NCI-H524 treated with DMSO at 0.1 percent for 48 hours (cell line): ENCODE measurements around the gene AOC3.
"Not testable (repeated sequence)": the region's sequence is repeated elsewhere in the genome, so short reads cannot be mapped to it uniquely, and the experiment has no call there.

Experiments
- DNase-seq: peaks from one replicate; lab custom pipeline; 2025; lab: John Stamatoyannopoulos, UW

Gene AOC3

DNA sequence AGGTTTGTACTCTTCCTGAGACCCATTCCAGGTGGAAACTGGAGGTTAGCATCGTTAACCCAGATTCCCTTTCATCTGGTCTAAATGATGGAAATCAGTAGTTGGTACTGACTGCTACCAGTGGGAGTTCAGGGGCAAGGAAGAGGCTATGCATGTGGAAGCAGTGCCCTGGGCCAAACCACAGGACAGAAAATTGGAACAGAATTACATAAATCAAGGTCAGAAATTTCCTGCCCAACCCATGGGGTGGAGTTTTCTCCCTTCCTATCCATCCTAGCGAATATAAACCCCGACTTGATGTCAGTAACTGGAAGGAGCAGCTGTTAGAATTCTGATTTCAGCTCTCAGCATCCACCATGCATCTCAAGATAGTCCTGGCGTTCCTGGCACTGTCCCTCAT, 6.7 kb upstream of the AOC3 start, which contains the start of gene AOC2:
Gene AOC2, plus strand, starts transcription at position 310 of the 400 bp plus-strand sequence. Its CDS starts 47 bp downstream, at position 357.
- no peak for DNase-seq

DNA sequence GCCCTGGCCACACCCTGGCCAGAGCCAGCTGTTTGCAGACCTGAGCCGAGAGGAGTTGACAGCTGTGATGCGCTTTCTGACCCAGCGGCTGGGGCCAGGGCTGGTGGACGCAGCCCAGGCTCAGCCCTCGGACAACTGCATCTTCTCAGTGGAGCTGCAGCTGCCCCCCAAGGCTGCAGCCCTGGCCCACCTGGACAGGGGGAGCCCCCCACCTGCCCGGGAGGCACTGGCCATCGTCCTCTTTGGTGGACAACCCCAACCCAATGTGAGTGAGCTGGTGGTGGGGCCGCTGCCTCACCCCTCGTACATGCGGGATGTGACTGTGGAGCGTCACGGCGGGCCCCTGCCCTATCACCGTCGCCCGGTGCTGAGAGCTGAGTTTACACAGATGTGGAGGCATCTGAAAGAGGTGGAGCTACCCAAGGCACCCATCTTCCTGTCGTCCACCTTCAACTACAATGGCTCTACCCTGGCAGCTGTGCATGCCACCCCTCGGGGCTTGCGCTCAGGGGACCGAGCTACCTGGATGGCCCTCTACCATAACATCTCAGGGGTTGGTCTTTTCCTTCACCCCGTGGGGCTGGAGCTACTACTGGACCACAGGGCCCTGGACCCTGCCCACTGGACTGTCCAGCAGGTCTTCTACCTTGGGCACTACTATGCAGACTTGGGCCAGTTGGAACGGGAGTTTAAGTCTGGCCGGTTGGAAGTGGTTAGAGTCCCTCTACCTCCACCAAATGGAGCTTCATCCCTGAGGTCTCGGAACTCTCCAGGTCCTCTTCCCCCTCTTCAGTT, 6.0 kb upstream of the AOC3 start:
- no peak for DNase-seq

DNA sequence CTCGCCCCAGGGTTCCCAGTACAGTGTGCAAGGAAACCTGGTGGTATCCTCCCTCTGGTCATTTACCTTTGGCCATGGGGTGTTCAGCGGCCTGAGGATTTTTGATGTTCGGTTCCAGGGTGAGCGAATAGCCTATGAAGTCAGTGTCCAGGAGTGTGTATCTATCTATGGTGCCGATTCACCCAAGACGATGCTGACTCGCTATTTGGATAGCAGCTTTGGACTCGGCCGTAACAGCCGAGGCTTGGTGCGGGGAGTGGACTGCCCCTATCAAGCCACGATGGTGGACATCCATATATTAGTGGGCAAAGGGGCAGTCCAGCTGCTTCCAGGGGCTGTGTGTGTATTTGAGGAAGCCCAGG, 5.5 kb upstream of the AOC3 start:
- DNase-seq, result no peak

DNA sequence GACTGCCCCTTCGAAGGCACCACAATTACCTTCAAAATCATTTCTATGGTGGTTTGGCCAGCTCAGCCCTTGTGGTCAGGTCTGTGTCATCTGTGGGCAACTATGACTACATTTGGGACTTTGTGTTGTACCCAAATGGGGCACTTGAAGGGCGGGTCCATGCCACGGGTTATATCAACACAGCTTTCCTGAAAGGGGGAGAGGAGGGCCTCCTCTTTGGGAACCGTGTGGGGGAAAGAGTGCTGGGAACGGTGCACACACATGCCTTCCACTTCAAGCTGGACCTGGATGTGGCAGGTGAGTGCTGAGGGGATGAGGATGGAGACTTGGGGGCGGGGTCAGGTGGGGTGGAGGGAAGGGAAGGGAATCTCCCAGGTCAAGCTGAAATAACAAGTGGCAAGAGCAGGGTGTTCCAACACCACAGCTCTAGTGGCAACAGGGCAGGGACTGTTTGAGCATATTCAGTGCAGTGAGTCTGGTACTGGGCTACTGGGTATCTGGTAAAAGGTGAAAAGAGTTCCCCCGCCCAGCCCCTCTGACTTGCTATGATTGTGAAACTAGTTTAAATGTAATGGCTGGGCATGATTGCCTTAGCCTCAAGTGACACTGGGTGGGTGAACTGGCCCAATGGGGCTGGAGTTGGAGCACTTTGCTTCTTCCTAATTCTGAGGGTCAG, 4.9 kb upstream of the AOC3 start:
- DNase-seq, result no peak

DNA sequence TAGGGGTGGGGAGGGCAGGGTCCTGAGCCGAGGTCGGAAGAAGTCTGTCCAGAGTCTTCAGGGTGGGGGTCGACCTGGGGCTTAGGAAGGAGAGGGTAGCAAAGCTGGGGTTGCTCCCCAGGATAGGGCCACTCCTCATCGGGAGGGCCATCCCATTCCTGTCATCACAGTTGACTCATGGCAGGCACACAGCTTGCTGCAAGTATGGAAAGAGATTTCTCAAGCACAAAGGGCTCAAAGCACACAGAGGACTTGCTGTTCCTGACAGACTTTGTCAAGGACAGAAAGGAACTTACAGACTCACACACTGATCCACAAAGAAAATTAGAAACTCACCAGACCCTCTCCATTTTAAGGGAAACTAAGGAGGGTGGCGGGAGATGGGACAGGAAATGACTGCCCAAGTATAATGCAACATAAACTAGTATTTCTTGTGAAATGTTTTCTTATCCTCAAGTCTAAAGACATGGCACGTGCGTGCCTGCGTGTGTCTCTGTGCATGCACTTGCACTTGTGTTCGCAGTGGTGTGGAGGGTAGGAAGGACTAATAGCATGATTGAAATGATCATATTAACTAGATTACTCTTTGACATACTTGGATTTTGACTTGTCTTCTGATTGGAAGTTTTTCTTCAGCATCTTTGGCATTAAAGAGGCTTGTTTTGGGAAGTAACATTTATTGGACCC, 4.3 kb upstream of the AOC3 start:
- DNase-seq, result no peak

DNA sequence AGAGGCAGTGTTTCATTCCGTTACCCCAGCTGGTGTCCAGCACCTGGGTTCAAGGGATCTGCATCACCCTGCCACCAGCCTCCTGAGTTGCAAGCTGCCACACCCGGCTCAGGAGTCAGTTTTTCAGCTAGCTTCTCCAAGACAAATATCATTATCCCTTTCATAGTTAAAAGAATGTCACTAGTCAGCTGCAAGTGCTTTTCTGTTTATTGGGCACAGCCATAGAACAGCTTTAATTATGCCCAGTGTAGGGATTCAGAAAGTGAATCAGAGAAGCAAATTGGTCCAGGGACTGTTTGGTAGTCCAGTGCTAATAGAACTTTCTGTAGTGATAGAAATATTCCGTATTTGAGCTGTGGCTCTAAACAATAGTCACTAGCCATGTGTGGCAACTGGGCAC, 2.9 kb upstream of the AOC3 start:
- no peak for DNase-seq

DNA sequence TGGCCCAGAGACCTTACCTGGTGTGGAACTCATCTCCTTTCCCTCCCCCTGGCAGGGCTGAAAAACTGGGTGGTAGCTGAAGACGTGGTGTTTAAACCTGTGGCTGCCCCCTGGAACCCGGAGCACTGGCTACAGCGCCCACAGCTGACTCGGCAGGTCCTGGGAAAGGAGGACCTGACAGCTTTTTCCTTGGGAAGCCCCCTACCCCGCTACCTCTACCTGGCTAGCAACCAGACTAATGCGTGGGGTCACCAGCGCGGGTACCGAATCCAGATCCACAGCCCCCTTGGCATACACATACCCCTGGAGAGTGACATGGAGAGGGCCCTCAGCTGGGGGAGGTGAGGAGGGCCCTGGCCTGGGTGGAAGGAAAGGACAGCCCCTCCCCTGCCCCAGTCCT, 2.0 kb upstream of the AOC3 start:
- DNase-seq, result no peak

DNA sequence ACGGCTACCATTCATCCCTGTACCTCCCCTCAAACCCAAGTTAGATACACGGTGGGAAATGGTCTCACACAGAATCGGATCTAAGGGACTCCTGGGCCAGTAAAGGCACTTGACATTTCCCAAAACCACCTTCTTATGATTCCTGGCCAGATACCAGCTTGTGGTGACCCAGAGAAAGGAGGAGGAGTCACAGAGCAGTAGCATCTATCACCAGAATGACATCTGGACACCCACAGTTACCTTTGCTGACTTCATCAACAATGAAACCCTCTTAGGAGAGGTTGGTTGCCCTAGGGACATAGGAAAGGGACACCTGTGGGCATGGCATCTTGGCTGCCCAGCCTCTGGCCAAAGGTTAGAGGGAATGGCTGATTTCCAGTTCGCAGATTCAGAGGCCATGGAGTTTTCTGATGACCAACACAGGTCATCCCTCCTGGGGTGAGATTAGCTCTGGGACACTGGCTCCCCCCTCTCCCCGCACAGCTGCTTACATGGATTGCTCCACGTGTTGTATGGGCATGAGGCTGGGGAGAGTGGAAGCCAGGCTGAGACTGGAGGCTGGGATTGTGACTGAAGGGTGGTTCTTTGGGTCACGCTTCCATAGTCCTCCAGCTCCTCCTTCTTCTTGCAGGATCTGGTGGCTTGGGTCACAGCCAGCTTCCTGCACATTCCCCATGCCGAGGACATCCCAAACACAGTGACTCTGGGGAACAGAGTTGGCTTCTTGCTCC, 1.4 kb upstream of the AOC3 start:
- no peak for DNase-seq

DNA sequence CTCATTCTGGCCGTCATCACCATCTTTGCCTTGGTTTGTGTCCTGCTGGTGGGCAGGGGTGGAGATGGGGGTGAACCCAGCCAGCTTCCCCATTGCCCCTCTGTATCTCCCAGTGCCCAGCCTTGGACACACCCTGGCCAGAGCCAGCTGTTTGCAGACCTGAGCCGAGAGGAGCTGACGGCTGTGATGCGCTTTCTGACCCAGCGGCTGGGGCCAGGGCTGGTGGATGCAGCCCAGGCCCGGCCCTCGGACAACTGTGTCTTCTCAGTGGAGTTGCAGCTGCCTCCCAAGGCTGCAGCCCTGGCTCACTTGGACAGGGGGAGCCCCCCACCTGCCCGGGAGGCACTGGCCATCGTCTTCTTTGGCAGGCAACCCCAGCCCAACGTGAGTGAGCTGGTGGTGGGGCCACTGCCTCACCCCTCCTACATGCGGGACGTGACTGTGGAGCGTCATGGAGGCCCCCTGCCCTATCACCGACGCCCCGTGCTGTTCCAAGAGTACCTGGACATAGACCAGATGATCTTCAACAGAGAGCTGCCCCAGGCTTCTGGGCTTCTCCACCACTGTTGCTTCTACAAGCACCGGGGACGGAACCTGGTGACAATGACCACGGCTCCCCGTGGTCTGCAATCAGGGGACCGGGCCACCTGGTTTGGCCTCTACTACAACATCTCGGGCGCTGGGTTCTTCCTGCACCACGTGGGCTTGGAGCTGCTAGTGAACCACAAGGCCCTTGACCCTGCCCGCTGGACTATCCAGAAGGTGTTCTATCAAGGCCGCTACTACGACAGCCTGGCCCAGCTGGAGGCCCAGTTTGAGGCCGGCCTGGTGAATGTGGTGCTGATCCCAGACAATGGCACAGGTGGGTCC, 607 bp downstream of the AOC3 start:
- DNase-seq, result not testable (repeated sequence)

DNA sequence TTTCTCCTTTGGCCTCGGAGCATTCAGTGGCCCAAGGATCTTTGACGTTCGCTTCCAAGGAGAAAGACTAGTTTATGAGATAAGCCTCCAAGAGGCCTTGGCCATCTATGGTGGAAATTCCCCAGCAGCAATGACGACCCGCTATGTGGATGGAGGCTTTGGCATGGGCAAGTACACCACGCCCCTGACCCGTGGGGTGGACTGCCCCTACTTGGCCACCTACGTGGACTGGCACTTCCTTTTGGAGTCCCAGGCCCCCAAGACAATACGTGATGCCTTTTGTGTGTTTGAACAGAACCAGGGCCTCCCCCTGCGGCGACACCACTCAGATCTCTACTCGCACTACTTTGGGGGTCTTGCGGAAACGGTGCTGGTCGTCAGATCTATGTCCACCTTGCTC, 1.4 kb downstream of the AOC3 start:
- no peak for DNase-seq

DNA sequence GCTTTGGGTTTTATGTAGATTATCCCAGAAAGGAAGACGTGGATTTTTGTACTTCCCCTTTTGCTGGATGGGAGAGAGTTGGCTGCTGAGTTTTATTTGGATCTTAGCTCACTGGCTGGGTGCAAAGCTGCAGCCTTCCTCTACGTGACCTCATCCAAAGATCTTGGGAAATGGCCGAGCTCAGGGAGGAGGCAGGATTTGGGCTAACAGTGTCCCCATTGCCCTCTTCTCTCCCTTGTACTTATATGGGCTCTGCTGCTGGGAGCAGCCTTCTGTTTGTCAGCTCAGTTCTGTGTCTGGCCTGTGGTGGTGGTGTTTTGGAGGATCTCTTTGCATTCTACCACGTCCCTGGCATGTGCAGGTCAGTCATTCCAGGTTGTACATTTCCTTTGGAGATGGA, 2.0 kb downstream of the AOC3 start:
- DNase-seq, result no peak

DNA sequence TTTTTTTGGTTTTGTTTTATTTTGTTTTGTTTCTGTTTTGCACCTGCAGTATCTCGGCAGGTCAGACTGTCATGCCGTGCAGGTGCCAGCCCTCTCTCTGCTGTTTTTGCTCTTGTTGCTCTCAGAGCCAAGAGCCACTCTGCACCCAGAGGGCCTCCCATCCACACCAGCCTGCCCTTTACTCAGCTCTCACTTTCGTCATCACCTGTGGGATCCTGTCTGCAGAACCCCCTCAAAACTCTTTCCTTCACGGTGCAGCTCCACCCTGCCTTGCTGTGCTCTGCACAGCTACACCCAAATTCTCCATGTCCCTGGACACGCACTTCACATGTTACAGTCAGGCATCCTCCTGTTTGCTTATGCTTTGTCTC, 2.6 kb downstream of the AOC3 start:
- DNase-seq, result no peak

DNA sequence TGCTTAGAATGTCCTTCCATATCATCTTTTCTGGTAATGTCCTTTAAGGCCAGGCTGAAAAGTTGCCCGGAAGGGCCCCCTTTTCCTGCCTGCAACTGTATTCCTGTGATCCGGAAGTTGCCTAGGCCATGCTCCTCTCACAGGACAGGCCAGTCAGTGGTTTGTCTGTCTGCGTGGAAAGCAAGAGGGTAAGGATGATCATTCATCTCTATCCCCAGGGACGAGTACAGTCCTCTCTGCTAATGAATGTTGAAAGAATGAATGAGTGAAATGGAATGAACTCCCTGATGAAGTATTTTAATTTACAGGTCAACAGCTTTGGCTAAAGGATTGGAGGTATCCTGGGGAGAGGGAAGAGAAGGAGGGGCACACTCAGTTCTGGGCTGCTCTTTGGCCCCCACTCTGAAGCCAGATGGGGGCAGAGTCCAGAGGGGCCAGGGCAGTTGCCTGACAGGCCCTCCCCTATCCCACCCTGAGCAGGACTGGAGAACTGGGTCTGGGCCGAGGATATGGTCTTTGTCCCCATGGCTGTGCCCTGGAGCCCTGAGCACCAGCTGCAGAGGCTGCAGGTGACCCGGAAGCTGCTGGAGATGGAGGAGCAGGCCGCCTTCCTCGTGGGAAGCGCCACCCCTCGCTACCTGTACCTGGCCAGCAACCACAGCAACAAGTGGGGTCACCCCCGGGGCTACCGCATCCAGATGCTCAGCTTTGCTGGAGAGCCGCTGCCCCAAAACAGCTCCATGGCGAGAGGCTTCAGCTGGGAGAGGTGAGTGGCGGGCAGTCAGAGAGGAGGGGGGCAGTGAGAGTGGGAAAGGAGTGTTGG, 3.2 kb downstream of the AOC3 start:
- no peak for DNase-seq

DNA sequence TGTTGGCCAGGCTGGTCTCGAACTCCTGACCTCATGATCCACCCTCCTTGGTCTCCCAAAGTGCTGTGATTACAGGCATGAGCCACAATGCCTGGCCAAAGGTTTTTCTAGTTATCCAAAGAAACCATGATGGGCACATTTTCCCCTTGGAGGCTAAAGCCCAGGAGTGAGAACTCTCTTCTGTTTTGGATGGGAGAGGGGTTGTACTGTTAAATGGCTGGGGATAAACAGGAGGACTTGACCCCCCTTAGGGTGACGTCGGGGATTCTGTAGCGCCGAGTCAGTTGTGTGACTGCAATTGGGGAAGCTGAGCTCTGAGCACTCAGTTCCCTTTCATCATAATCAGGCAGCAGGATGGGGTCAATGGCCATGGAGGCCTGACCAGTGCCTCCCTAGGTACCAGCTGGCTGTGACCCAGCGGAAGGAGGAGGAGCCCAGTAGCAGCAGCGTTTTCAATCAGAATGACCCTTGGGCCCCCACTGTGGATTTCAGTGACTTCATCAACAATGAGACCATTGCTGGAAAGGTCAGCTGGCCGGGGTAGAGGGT, 4.1 kb downstream of the AOC3 start:
- no peak for DNase-seq

DNA sequence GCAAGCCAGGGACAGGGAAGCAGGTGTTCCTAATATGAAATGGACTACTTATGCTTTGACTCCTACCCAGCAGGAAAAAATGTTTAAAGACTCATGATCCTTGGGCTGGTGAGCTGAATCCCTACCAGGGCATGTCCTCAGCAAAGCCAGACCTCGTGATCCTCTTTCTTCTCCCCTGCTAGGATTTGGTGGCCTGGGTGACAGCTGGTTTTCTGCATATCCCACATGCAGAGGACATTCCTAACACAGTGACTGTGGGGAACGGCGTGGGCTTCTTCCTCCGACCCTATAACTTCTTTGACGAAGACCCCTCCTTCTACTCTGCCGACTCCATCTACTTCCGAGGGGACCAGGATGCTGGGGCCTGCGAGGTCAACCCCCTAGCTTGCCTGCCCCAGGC, 5.1 kb downstream of the AOC3 start:
- not testable (repeated sequence) for DNase-seq

DNA sequence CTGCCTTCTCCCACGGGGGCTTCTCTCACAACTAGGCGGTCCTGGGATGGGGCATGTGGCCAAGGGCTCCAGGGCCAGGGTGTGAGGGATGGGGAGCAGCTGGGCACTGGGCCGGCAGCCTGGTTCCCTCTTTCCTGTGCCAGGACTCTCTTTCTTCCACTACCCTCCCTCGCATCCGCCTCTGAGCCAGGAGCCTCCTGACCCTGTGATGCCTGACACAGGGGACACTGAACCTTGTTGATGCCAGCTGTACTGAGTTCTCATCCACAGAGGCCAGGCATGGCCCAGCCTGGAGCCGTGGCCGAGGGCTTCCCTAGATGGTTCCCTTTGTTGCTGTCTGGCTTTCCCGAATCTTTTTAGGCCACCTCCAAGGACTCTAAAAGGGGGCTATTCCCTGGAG, 5.5 kb downstream of the AOC3 start:
- not testable (repeated sequence) for DNase-seq

DNA sequence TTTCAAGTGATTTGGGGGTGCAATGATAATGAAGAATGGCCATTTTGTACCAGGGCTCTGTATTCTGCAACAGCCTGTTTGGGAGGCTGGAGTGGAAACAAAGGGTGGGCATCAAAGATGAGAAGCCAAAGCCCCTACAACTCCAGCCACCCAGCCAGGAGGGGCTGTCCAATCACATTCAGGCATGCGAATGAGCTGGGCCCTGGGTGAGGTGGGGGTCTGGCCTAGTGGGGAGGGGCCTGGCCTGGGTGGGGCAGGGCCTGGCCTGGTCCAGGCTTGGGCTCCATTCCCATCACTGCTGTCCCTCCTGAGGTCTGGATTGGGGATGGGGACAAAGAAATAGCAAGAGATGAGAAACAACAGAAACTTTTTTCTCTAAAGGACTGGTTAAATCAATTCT, 6.4 kb downstream of the AOC3 start:
- DNase-seq, result no peak

DNA sequence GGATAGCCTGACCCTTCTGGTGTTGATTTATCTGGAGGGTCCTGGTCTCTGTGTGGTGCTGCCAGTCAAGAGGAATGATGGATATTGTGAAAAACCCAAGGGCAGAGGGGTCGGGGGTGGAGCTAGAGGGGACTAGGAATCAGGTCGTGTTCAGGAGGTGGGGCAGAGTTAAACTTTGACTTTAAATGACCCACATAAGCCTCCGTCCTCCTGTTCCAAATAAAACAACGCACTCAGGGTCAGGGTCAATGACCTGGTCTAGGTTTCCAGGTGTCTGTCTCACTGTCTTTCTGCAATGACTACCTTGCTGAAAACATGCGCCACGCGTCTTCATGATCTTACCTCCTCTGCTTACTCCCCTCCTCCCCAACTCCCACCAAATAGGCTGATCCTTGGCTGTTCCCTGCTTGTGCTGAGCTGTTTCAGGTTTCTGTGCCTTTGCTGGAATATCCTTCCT, 14.7 kb downstream of the AOC3 start:
- no peak for DNase-seq

DNA sequence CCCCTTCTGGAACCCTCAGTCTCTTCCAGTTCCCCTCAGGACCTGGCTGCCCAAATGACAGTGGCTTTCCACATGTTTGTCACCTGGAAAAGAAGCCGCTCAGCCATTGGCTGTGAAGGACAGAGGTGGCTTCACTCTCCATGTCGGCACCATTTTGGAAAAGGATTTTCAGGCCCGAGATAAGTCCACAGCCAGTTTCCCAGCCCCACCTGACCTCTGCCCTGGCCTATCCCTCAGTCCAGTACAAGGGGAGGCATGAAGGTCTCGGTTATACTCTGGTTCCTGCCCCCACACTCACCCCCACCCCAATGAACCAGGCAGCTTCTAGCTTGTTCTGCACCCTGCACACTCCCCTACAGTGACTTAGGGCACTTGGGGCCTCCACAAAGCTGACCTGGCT, 15.2 kb downstream of the AOC3 start:
- DNase-seq, result no peak
